Measurements from ENCODE around the gene SCIN.

SCIN gene

GRCh38 chr7:12630513-12630819 is 59.9 kb downstream of the SCIN start:
- no peaks in the 10 kb centered on the region for H3K36me3 ChIP-seq (ENCODE audit: control insufficient read depth, insufficient read depth, low read length)
- no peak overlapping the region for H3K4me3 ChIP-seq (ENCODE audit: insufficient read depth, low read depth, low read length, poor library complexity, severe bottlenecking)
- no peak overlapping the region for H3K27ac ChIP-seq (ENCODE audit: insufficient read depth, low read length, poor library complexity, severe bottlenecking)
- DNase-seq, result no peak
- H3K4me1 ChIP-seq (ENCODE audit: control insufficient read depth, insufficient read depth, low read length, poor library complexity, severe bottlenecking), result no peaks in the 10 kb centered on the region
- H3K27me3 ChIP-seq (replicated peaks; ENCODE audit: control insufficient read depth, insufficient read depth, low read length, poor library complexity, severe bottlenecking), result no peaks in the 10 kb centered on the region
- no peaks in the 10 kb centered on the region for H3K9me3 ChIP-seq (ENCODE audit: control insufficient read depth, low read length)

- no peak for DNase-seq
Observed at GRCh38 chr7:12633582-12633981, 63.1 kb downstream of the SCIN start.

GRCh38 chr7:12635830-12636229 is 65.3 kb downstream of the SCIN start:
- DNase-seq, result no peak
- Histone ChIP-seq H3K27me3 (replicated peaks; ENCODE audit: control insufficient read depth, insufficient read depth, low read length, poor library complexity, severe bottlenecking) (no peaks in the 10 kb centered on the region), H3K4me3 (ENCODE audit: insufficient read depth, low read depth, low read length, poor library complexity, severe bottlenecking) (peak overlapping the region; percentile 48), H3K4me1 (ENCODE audit: control insufficient read depth, insufficient read depth, low read length, poor library complexity, severe bottlenecking) (no peaks in the 10 kb centered on the region), H3K9me3 (ENCODE audit: control insufficient read depth, low read length) (no peaks in the 10 kb centered on the region), H3K36me3 (ENCODE audit: control insufficient read depth, insufficient read depth, low read length) (no peaks in the 10 kb centered on the region), H3K27ac (ENCODE audit: insufficient read depth, low read length, poor library complexity, severe bottlenecking) (peak overlapping the region; percentile 2)

More at GRCh38 chr7:12633582-12633981, 63.1 kb downstream of the SCIN start:
- no peaks in the 10 kb centered on the region for H3K4me1 ChIP-seq (ENCODE audit: control insufficient read depth, insufficient read depth, low read length, poor library complexity, severe bottlenecking)
- no peak overlapping the region for H3K4me3 ChIP-seq (ENCODE audit: insufficient read depth, low read depth, low read length, poor library complexity, severe bottlenecking)
- no peaks in the 10 kb centered on the region for H3K27me3 ChIP-seq (replicated peaks; ENCODE audit: control insufficient read depth, insufficient read depth, low read length, poor library complexity, severe bottlenecking)
- H3K27ac ChIP-seq (ENCODE audit: insufficient read depth, low read length, poor library complexity, severe bottlenecking), result no peak overlapping the region
- H3K9me3 ChIP-seq (ENCODE audit: control insufficient read depth, low read length), result no peaks in the 10 kb centered on the region
- H3K36me3 ChIP-seq (ENCODE audit: control insufficient read depth, insufficient read depth, low read length), result no peaks in the 10 kb centered on the region

DNA sequence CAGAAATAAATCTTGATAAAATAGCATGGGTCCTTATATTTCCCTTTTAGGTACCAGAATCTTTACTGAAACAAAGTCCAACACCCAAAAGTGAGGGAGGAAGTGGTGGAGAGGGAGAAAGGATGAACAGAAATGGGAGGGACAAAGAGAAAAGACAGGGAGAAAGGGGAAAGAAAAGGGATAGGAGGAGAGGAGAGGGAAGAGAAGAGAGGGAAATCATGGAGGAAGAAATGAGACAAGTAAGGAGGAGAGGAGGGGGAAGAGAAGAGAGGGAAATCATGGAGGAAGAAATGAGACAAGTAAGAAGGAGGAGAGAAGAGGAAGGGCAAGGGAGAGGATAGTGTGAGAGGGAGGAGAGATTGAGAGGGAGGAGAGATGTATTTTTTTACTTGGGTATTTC is 66.8 kb downstream of the SCIN start:
- H3K27me3 ChIP-seq (replicated peaks; ENCODE audit: control insufficient read depth, insufficient read depth, low read length, poor library complexity, severe bottlenecking), result no peaks in the 10 kb centered on the region
- no peaks in the 10 kb centered on the region for H3K4me1 ChIP-seq (ENCODE audit: control insufficient read depth, insufficient read depth, low read length, poor library complexity, severe bottlenecking)
- no peaks in the 10 kb centered on the region for H3K9me3 ChIP-seq (ENCODE audit: control insufficient read depth, low read length)

DNA sequence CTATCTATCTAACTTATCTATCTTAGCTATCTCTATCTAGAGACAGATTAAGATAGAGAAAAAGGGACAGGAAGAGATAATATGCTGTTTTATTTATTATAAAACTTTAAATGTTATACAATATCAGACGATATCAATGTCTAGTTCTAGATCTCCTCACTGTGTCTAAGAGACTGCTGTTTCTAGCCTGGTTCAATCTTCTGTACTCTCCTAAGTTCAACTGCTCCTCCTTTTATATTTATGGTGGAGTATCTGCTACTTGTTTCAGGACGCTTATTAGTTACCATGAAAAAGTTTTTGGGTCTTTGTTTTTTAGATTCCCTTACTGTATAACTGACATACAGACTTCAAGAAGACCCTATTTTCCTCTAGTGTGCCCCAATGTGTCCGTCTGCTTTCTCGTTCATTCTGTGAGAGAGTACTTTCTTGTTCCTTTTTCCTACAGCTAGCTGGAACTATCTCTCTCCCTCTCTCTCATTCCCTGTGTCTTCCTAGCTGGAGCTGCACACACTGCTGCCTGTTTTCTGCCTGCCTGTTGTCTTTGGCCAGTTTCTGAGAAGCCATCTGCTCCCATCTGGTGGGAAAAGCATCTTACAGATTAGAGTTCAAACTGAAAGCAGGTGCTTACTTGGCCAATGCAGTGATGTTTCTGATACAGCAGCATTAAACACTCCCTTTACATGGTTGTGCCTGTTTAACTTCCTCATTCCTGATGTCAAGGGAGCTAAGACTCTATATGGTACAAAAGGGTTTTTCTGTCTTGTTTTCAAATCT is 67.5 kb downstream of the SCIN start:
- Histone ChIP-seq H3K27ac (ENCODE audit: insufficient read depth, low read length, poor library complexity, severe bottlenecking) (no peak overlapping the region), H3K9me3 (ENCODE audit: control insufficient read depth, low read length) (no peaks in the 10 kb centered on the region), H3K27me3 (replicated peaks; ENCODE audit: control insufficient read depth, insufficient read depth, low read length, poor library complexity, severe bottlenecking) (no peaks in the 10 kb centered on the region), H3K4me3 (ENCODE audit: insufficient read depth, low read depth, low read length, poor library complexity, severe bottlenecking) (no peak overlapping the region), H3K4me1 (ENCODE audit: control insufficient read depth, insufficient read depth, low read length, poor library complexity, severe bottlenecking) (no peaks in the 10 kb centered on the region), H3K36me3 (ENCODE audit: control insufficient read depth, insufficient read depth, low read length) (no peaks in the 10 kb centered on the region)
- DNase-seq, result no peak

More for the DNA sequence above, 66.8 kb downstream of the SCIN start:
- H3K27ac ChIP-seq (ENCODE audit: insufficient read depth, low read length, poor library complexity, severe bottlenecking), result no peak overlapping the region
- H3K4me3 ChIP-seq (ENCODE audit: insufficient read depth, low read depth, low read length, poor library complexity, severe bottlenecking), result no peak overlapping the region
- no peaks in the 10 kb centered on the region for H3K36me3 ChIP-seq (ENCODE audit: control insufficient read depth, insufficient read depth, low read length)
- no peak for DNase-seq

DNA sequence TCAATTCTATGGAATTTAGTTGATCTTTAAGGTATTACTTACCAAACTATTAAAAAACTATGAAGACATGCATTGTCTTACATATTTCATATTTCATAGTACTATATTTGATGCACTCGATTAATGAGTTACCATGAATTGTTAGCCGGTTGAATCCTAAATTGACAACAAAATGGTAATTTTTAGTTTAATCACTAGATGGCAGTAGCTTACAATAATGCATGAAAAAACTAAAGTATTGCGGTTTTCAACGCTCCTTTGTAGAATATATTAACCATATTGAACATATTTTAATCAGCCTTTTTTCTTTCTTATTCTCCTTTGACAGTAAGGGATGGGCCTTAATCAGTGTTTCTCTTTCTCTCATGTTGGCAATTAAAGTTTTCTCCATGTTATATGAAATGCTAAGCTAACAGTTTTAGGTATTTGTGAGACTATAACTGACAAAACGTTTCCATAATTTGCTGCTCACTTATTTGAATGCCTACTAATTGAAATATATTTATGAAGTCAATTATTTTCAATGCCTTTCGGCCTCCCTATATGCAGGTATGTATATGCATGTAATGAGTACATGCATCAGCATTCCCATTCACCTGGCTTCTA is 68.4 kb downstream of the SCIN start:
- no peaks in the 10 kb centered on the region for H3K9me3 ChIP-seq (ENCODE audit: control insufficient read depth, low read length)
- H3K27me3 ChIP-seq (replicated peaks; ENCODE audit: control insufficient read depth, insufficient read depth, low read length, poor library complexity, severe bottlenecking), result no peaks in the 10 kb centered on the region
- no peaks in the 10 kb centered on the region for H3K36me3 ChIP-seq (ENCODE audit: control insufficient read depth, insufficient read depth, low read length)
- no peaks in the 10 kb centered on the region for H3K4me1 ChIP-seq (ENCODE audit: control insufficient read depth, insufficient read depth, low read length, poor library complexity, severe bottlenecking)
- DNase-seq, result no peak
- H3K4me3 ChIP-seq (ENCODE audit: insufficient read depth, low read depth, low read length, poor library complexity, severe bottlenecking), result no peak overlapping the region
- H3K27ac ChIP-seq (ENCODE audit: insufficient read depth, low read length, poor library complexity, severe bottlenecking), result no peak overlapping the region

- Histone ChIP-seq H3K9me3 (ENCODE audit: control insufficient read depth, low read length) (no peaks in the 10 kb centered on the region), H3K4me1 (ENCODE audit: control insufficient read depth, insufficient read depth, low read length, poor library complexity, severe bottlenecking) (no peaks in the 10 kb centered on the region), H3K4me3 (ENCODE audit: insufficient read depth, low read depth, low read length, poor library complexity, severe bottlenecking) (no peak overlapping the region), H3K27ac (ENCODE audit: insufficient read depth, low read length, poor library complexity, severe bottlenecking) (no peak overlapping the region), H3K27me3 (replicated peaks; ENCODE audit: control insufficient read depth, insufficient read depth, low read length, poor library complexity, severe bottlenecking) (no peaks in the 10 kb centered on the region), H3K36me3 (ENCODE audit: control insufficient read depth, insufficient read depth, low read length) (no peaks in the 10 kb centered on the region)
- no peak for DNase-seq
Observed at GRCh38 chr7:12640299-12641096, 70.0 kb downstream of the SCIN start.

DNA sequence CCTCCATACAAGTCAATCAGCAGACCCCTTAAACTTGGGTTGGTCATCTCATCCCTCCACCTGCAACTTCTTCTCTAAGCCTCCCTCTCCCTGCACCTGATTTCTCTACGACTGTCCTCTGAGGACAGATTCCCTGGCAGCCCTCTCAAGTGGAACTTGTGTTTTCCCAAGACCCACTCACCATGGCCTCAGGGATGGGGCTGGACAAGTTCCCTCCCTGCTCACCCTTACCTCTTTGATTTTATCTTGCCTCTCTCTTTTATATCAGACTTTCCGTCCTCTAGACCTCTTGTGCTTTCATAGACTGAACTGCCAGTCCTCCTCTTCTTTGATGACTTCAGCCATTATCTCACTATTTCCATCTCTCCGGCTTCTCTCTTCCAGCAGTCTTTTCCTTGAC is 70.7 kb downstream of the SCIN start:
- Histone ChIP-seq H3K4me1 (ENCODE audit: control insufficient read depth, insufficient read depth, low read length, poor library complexity, severe bottlenecking) (no peaks in the 10 kb centered on the region), H3K9me3 (ENCODE audit: control insufficient read depth, low read length) (no peaks in the 10 kb centered on the region), H3K36me3 (ENCODE audit: control insufficient read depth, insufficient read depth, low read length) (no peaks in the 10 kb centered on the region), H3K27me3 (replicated peaks; ENCODE audit: control insufficient read depth, insufficient read depth, low read length, poor library complexity, severe bottlenecking) (no peaks in the 10 kb centered on the region), H3K4me3 (ENCODE audit: insufficient read depth, low read depth, low read length, poor library complexity, severe bottlenecking) (no peak overlapping the region), H3K27ac (ENCODE audit: insufficient read depth, low read length, poor library complexity, severe bottlenecking) (no peak overlapping the region)
- DNase-seq, result no peak

GRCh38 chr7:12642508-12642907 is 72.0 kb downstream of the SCIN start:
- H3K9me3 ChIP-seq (ENCODE audit: control insufficient read depth, low read length), result no peaks in the 10 kb centered on the region
- no peak for DNase-seq
- H3K36me3 ChIP-seq (ENCODE audit: control insufficient read depth, insufficient read depth, low read length), result no peaks in the 10 kb centered on the region
- no peak overlapping the region for H3K4me3 ChIP-seq (ENCODE audit: insufficient read depth, low read depth, low read length, poor library complexity, severe bottlenecking)
- H3K27me3 ChIP-seq (replicated peaks; ENCODE audit: control insufficient read depth, insufficient read depth, low read length, poor library complexity, severe bottlenecking), result no peaks in the 10 kb centered on the region
- H3K4me1 ChIP-seq (ENCODE audit: control insufficient read depth, insufficient read depth, low read length, poor library complexity, severe bottlenecking), result no peaks in the 10 kb centered on the region
- H3K27ac ChIP-seq (ENCODE audit: insufficient read depth, low read length, poor library complexity, severe bottlenecking), result no peak overlapping the region

All from effector memory CD4-positive, alpha-beta T cell (primary cell).